HFF-Myc (cell line): ENCODE measurements around the gene SLX4.

Experiments used
- DNase-seq: peaks from one replicate; pipeline ENCODE4 v3.0.0-alpha.2; 2011; ENCODE audit warnings: low read depth; ENCODE audit errors: extremely low read depth
- H3K4me3 ChIP-seq: replicated peaks from 2 replicates; pipeline ENCODE4 v1.5.1; 2011; ENCODE audit warnings: low read depth, mild to moderate bottlenecking, control low read depth, low read length
- TF ChIP-seq, protein P1 (sequence below): IDR thresholded peaks from 2 replicates; pipeline ENCODE4 v1.5.1; 2012; ENCODE audit warnings: mild to moderate bottlenecking, low read depth, low read length, control low read depth; ENCODE audit errors: missing control alignments

The SLX4 gene

DNA sequence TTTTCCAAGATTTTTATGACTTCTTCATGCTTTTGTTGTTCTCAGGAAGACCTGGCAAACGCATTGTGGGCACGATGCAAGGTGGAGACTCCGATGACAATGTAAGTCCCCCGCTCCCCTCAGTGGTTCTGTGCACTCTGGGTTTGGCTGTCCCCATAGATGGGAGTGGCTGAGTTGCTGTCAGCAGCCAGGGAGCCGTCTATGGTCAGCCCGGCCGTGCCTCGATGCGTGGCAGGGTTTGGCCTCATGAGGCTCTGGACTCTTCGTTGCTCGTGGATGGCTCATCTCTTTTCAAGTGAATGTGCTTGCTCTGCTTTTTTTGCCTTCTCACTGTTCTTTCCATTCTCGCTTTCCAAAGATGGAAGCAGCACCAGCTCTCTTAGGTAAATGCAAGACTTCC lies 78.7 kb downstream of the SLX4 start:
- no peak for DNase-seq
- TF ChIP-seq, protein P1, sequence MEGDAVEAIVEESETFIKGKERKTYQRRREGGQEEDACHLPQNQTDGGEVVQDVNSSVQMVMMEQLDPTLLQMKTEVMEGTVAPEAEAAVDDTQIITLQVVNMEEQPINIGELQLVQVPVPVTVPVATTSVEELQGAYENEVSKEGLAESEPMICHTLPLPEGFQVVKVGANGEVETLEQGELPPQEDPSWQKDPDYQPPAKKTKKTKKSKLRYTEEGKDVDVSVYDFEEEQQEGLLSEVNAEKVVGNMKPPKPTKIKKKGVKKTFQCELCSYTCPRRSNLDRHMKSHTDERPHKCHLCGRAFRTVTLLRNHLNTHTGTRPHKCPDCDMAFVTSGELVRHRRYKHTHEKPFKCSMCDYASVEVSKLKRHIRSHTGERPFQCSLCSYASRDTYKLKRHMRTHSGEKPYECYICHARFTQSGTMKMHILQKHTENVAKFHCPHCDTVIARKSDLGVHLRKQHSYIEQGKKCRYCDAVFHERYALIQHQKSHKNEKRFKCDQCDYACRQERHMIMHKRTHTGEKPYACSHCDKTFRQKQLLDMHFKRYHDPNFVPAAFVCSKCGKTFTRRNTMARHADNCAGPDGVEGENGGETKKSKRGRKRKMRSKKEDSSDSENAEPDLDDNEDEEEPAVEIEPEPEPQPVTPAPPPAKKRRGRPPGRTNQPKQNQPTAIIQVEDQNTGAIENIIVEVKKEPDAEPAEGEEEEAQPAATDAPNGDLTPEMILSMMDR: no peak
- H3K4me3 ChIP-seq: no peak overlapping the region
